A172 (cell line): ENCODE results near the gene AKNAD1. TPM values are rescaled to one million over a fixed set of nuclear protein-coding genes. Genes with fewer than 3 reads are reported as not detected.

ENCODE experiments used
- DNase-seq: peaks from one replicate; pipeline ENCODE4 v3.0.0-alpha.2; 2015; ENCODE audit warnings: low spot score
- total RNA-seq: library from RNA; depleted of rRNA; stranded (reverse); fragments of >200 nt; shearing (Covaris generic); gene quantifications from 2 replicates; pipeline ENCODE4 v1.2.3, GENCODE V29; 2014

The AKNAD1 gene
- total RNA-seq, 1 experiment from 2014 or later: not detected

- DNase-seq: no peak
These were observed 6.0 kb upstream of the AKNAD1 start for GRCh38 chr1:108862698-108863477.

GRCh38 chr1:108862017-108862610 lies 5.2 kb upstream of the AKNAD1 start:
- DNase-seq: no peak

- DNase-seq: no peak
These were observed 4.7 kb upstream of the AKNAD1 start for GRCh38 chr1:108861566-108861965.

- DNase-seq: no peak
These were observed 3.5 kb upstream of the AKNAD1 start for GRCh38 chr1:108860190-108860907.

- DNase-seq: no peak
These were observed 1.5 kb upstream of the AKNAD1 start for GRCh38 chr1:108858230-108858950.

GRCh38 chr1:108854221-108855019 lies 2.5 kb downstream of the AKNAD1 start:
- DNase-seq: no peak

GRCh38 chr1:108852221-108852975 lies 4.5 kb downstream of the AKNAD1 start:
- DNase-seq: no peak

- DNase-seq: no peak
These were observed 5.3 kb downstream of the AKNAD1 start for GRCh38 chr1:108851567-108851966.

GRCh38 chr1:108850929-108851328 lies 6.0 kb downstream of the AKNAD1 start:
- no peak for DNase-seq

- no peak for DNase-seq
These were observed 8.1 kb downstream of the AKNAD1 start for GRCh38 chr1:108848806-108849205.

GRCh38 chr1:108847494-108847893 lies 9.4 kb downstream of the AKNAD1 start:
- DNase-seq: no peak

GRCh38 chr1:108845991-108846390 lies 10.9 kb downstream of the AKNAD1 start:
- no peak for DNase-seq

GRCh38 chr1:108845446-108845845 lies 11.4 kb downstream of the AKNAD1 start:
- no peak for DNase-seq

GRCh38 chr1:108843390-108844137 lies 13.3 kb downstream of the AKNAD1 start:
- no peak for DNase-seq

- DNase-seq: no peak
These were observed 14.2 kb downstream of the AKNAD1 start for GRCh38 chr1:108842525-108843181.

- no peak for DNase-seq
These were observed 15.2 kb downstream of the AKNAD1 start for GRCh38 chr1:108841703-108842102.

- no peak for DNase-seq
These were observed 24.0 kb downstream of the AKNAD1 start for GRCh38 chr1:108832929-108833328.

- peak; percentile 56 for DNase-seq
These were observed 25.7 kb downstream of the AKNAD1 start for GRCh38 chr1:108831225-108831624.
